GM19452 (cell line): ENCODE data around the gene BTRC.
A peak's percentile ranks its signal among the peaks of the same experiment; 100 is the strongest.
"Not testable (repeated sequence)": the region's sequence is repeated elsewhere in the genome, so short reads cannot be mapped to it uniquely, and the experiment has no call there.

Source experiments
- ATAC-seq: cut with Tn5 transposase; IDR thresholded peaks from one replicate; pipeline ENCODE4 v1.9.1; 2021; ENCODE audit not compliant: unreplicated experiment

The BTRC gene

DNA sequence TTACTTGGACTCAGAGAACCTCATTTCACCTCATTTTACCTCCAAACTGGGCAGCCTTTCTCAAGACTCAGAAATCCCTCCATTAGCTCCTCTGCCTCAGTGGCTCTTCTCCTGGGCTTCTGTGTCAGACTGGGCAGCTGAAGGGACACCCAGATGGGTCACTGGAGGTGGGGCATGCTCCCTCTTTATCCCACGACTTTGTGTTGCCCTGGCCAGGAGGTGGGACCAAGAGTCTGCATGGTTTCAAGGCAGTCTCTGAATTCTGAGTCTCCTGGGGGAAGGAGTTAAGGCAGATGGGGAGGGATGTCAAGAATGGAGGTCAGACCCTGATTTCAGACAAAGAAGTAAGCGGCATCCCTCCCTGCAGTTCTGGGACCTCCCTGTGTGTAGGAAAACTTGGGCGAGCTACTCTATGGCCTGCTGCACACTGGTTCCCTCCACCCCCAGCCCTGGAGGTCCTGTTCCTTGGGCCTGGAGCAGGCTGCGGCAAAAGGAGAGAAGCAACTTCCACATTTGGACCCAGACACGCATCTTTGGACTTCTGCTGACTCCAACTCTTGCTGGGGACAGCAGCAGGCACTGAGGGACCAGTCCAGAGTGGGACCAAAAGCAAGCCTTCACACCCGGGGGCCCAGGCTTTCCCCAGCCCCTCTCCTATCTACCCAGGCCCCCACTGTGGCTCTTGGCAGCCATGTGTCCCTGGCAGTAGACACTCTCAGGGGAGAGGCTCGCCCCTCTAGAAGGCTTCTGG, 223.3 kb downstream of the BTRC start:
- ATAC-seq: no peak

DNA sequence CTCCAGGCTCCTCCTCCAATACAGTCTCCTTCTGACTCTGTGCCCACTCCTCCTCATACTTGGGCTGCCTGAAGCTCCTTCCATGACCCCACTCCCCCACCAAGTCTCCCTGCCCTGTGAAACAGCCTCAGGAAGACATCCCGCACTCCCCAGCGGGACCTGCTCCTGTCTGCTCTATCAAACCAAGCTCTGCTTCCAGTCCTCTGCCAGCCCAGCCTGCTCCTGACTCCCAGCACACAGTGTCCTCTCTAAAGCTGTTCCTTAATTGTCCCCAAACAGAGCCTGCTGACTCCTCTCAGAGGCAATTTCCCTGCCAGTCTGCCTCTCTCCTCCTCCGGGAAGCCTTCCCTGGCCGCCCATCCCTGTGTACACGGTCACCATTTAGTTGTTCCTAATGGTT, 224.2 kb downstream of the BTRC start:
- ATAC-seq: no peak

DNA sequence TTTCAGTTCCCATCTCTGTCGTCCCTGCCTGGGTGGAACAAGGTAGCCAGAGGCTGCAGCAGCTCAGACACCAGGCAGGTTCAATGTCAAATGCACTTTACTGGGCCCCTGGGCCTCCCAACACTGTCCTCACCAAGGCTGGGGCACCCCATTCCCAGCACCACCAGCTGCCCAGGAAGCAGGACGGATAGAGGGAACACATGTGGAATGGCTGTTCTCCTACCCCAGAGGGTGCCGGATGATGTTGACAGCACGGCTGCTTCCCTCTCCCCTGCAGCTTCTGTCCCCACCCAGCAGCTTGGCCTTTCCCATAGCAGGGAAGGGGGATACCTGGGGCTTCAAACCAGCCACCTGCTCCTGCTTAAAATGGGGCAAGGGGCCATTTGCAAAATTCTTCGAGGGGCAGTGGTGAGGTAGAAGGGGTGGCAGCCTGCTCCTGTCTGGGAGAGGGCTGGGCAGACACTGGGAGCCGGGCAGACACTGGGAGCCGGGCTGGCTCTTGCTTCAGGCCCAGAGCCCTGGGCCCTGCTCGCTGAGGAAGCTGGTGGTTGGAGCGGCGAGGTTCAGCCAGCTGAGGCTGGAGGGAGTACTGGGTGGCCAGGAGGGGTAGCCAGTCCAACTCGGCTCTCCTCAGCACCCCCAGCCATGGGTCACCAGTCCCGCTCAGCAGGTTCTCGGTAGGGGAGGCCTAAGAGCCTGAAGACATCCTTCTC, 225.0 kb downstream of the BTRC start:
- no peak for ATAC-seq

DNA sequence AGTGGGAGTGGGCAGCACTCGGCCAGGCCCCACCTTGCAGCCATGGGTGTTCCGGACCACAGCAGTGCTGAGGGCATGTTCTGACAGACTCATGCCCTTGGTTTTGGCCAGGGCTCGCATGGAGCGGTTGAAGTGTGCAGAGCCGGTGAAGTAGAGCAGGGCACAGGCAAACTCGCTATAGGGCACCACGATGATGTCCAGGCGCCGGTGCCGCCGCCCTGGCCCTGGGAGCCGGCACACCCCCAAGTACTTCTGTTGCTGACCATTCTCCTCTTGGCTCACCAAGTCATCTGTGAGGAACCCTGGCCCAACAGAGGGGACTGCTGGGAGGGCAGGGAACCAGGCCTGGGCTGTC, 225.5 kb downstream of the BTRC start:
- ATAC-seq: no peak

DNA sequence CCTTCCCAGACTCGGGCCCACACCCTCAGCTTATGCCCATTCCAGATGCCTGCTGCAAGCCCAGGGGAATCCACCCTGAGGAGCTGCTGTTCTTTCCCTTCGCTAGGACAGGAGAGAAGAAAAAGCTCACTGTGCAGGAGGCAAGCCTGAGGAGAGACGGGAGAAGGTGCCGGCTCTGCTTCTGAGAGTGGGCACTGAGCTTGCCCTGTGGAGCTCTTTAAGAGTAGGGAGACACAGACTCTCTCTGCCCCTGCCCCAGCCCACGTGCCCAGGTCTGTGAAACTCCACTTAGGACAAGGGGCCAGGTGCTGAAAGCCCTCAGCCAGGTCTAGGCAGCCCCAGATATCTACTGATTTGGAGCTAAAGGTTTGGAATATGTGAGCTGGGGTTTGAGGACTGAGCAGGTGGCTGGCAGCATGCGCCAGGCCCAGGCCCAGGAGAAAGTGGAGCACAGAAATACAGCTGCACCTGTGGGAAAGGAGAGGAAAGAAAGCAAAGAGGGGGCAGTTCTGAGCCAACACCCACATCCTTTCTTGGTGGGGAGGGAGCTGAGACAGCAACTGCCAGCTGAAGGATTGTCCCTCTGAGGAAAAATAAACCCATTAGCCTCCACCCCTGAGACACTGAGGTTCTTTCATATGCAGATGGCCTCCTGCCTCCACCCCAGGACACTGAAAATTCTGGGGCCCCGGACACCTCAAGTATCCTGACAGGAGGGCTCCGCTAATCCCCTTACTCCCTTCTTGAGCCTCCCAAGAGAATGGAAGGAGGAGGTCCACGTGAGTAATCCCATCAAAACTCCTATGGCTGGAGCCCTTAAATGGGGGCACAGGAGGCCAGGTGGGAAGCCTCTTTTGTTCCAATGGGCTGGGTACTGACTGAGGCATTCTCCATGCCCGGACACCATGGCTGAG, 226.8 kb downstream of the BTRC start:
- no peak for ATAC-seq

- ATAC-seq: no peak
Observed at GRCh38 chr10:101585841-101586240, 231.9 kb downstream of the BTRC start.

- ATAC-seq: peak; percentile 96
Observed at GRCh38 chr10:101587725-101588653, 234.0 kb downstream of the BTRC start, which contains the start of the genes DPCD and POLL. DPCD (plus strand) TSS chr10:101588321; CDS start chr10:101588337, 16 bp downstream. POLL (minus strand) TSS chr10:101588257; CDS start chr10:101587360, 897 bp downstream.

DNA sequence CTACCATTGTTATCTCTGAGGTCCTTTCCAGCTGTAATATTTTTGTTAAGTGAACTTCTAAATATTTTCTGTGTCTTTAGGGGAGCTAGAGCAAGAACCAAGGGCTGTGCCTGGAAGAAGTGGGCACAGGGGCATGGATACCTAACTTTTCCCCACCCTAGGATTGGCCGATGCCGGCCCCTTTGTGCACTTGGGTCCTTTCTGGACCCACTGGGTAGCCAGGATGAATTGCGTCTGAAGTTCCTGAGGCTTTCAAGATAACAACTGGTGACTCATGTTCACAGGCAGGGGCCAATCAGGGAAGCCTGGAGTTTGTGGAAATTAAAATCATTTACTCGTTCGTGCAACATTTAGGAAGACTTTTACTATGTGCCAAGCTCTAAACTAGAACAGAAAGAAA, 234.9 kb downstream of the BTRC start:
- no peak for ATAC-seq

DNA sequence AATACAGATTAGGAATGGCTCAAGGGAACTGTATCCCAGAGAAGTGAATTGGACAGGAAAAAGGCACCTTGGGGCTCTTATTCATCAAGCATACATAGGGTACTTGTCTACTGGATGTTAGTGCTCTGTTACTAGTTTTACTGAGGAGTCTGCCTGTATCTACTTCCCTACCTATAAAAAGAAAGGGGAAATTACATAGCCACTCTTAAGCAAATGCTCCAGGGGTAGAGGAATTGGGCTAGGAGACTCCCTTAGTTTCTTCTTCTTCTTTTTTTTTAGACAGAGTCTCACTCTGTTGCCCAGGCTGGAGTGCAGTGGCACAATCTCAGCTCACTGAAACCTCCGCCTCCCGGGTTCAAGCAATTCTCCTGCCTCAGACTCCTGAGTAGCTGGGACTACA, 239.4 kb downstream of the BTRC start:
- not testable (repeated sequence) for ATAC-seq

DNA sequence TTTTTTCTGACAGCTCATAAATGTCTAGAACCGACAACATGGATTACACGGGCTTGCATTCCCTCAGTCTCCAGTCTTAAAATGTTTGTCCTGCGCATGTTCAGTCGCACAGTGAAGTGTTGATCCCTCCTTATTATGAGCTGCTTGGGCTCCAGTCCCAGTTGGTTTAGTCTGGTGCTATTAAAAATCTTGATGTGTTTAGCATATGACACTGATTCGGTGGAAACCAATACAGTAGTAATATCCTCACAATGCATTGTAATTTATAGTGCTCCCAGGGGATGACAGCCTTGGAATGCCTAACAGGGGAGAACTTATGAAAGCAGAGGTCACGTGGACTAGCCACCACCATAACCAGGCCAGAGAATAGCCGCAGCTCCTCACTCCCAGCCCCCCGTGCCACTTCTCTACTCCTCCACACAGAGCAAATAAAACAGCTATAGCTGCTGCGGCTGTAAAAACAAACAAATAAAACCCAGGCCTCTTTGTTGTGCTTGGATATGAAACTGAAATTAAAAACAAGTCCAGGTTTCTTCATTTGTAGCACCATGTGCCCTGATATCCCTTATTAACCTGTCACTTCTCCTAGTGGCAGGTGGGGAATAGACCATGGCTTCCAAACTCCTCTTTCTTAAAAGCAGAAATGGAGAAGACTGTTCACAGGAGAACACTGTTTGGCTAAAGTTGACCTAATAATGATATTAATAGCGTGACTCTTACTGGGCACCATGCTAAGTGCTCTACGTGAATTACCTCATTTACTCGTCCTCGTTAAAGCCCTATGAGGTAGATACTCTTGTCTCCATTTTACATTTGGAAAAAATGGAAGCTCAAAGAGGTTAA, 241.8 kb downstream of the BTRC start:
- ATAC-seq: no peak

DNA sequence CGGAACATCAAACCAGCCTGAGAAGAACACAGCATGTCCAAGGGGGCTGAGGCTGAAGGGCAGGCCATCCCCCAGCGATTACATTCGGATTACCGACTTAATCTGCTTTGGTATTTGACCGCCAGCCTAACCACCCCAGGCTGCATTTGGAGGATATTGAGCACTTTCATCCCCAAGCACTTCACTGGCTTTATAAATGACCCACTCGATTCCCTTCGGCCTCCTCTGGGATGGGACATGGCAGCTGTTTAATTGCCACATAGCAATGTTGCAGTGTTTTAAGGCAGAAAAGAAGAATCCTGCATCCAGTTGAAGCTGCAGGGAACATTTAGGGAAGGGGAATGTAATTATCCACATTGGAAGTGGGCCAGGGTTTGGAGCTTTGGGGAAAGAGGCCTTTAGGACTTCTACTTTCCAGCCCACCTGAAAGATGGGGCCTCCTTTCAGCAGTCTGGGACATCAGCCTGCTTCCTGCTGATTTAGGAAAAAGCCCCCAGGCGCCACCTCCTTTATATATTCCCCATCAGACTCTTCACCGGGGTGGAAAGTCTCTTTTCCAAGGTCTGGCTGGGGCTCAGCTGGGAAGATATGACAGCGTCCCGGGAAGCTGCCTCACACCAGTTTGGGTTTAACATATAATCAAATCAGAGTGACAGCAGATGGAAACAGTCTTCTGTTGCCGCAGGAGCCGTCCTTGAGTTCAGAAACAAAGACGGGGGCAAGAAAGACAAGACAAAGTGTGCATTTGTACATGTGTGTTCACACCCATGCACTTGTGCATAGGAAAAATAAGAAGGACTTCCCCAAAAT, 243.3 kb downstream of the BTRC start:
- ATAC-seq: no peak

- no peak for ATAC-seq
Observed at GRCh38 chr10:101601541-101601940, 247.6 kb downstream of the BTRC start.

DNA sequence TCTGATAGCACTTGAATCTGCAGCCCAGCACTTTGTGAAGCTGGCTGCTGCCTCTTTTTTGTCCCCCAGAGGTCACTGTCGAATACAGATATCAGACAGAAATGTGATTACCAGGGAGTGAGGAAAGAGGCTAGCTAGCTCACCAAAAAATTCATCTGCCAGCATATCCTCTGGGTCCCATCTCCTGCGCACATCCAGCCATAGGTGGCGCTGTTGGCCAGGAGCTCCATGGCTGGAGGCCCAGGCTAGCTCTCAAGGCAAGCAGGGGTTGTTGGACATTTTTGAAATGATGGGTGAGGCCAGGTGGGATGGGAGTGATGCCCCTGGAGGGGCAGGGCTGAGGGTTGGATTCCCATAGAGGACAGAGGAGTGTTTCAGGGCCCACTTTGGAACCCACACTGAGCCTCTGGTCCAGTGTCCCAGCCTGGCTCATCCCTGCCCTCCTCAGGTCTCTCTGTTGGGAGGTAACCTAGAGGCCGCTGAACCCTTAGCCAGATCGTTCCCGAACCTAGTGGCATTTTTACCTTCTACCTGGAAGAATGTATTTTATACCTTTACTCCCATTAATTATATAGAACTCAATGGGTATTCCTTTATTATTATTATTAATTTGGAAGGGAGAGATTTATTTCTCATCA, 248.9 kb downstream of the BTRC start:
- ATAC-seq: no peak
